HepG2 (cell line): ENCODE results near the gene YPEL4. TPM values are rescaled to one million over a fixed set of nuclear protein-coding genes. Genes with fewer than 3 reads are reported as not detected.
A peak's percentile ranks its signal among the peaks of the same experiment; 100 is the strongest.

ENCODE experiments used
- AGO1 ChIP-seq: fragments of 200-400 bp; formaldehyde crosslinking; IDR thresholded peaks from 2 replicates; pipeline ENCODE4 v1.6.1; 2017; ENCODE audit warnings: mild to moderate bottlenecking, low read depth, low read length, moderate library complexity; ENCODE audit not compliant: poor library complexity, severe bottlenecking
- CENPT ChIP-seq: sonication (generic); formaldehyde crosslinking; IDR thresholded peaks from 2 replicates; pipeline ENCODE4 v1.8.0; 2022; ENCODE audit warnings: low read depth, mild to moderate bottlenecking, moderate library complexity, missing genetic modification reagents
- FOXJ3 ChIP-seq: sonication (generic); formaldehyde crosslinking; IDR thresholded peaks from 2 replicates; pipeline ENCODE4 v1.4.0; 2020; ENCODE audit warnings: missing genetic modification reagents, mild to moderate bottlenecking, borderline replicate concordance
- GLI4 ChIP-seq: sonication (generic); formaldehyde crosslinking; IDR thresholded peaks from 2 replicates; pipeline ENCODE4 v1.5.1; 2020; ENCODE audit warnings: missing genetic modification reagents, mild to moderate bottlenecking, moderate library complexity, borderline replicate concordance
- HMGA1 ChIP-seq: sonication (generic); formaldehyde crosslinking; conservative IDR thresholded peaks from 2 replicates; pipeline ENCODE4 v1.4.0; 2020; ENCODE audit warnings: missing genetic modification reagents
- PAX8 ChIP-seq: sonication (generic); formaldehyde crosslinking; IDR thresholded peaks from 2 replicates; pipeline ENCODE4 v1.8.0; 2022; ENCODE audit warnings: mild to moderate bottlenecking, missing genetic modification reagents, borderline replicate concordance
- PHF21A ChIP-seq: sonication (generic); formaldehyde crosslinking; IDR thresholded peaks from 2 replicates; pipeline ENCODE4 v1.5.0; 2020; ENCODE audit warnings: mild to moderate bottlenecking, missing genetic modification reagents
- POLR2A ChIP-seq, 2 experiments: IDR thresholded peaks; 2 replicates each; pipeline ENCODE4 v1.6.1; 2011; ENCODE audit warnings: low read depth in 2 of 2, low read length in 2 of 2, mild to moderate bottlenecking in 1 of 2, moderate library complexity in 1 of 2; ENCODE audit not compliant: insufficient read depth in 1 of 2
- REXO4 ChIP-seq: sonication (generic); formaldehyde crosslinking; IDR thresholded peaks from 2 replicates; pipeline ENCODE4 v1.8.0; 2022; ENCODE audit warnings: missing genetic modification reagents, mild to moderate bottlenecking, borderline replicate concordance
- SP1 ChIP-seq, 2 experiments: fragments of 450-650 bp in 1 of 2; sonication (generic) in 1 of 2; formaldehyde crosslinking in 1 of 2; IDR thresholded peaks; 2 replicates each; pipeline versions ENCODE4 v1.4.0 to v1.6.1; 2016 to 2020; ENCODE audit warnings: missing genetic modification reagents in 1 of 2
- SPEN ChIP-seq: sonication (generic); formaldehyde crosslinking; IDR thresholded peaks from 2 replicates; pipeline ENCODE4 v1.5.1; 2020; ENCODE audit warnings: low read depth, mild to moderate bottlenecking, missing genetic modification reagents
- SRY ChIP-seq: sonication (generic); formaldehyde crosslinking; IDR thresholded peaks from 2 replicates; pipeline ENCODE4 v1.8.0; 2022; ENCODE audit warnings: mild to moderate bottlenecking, missing genetic modification reagents
- ZBTB3 ChIP-seq: sonication (generic); formaldehyde crosslinking; IDR thresholded peaks from 2 replicates; pipeline ENCODE4 v1.4.0; 2020; ENCODE audit warnings: low read depth, mild to moderate bottlenecking, moderate library complexity, missing genetic modification reagents, borderline replicate concordance
- ZNF326 ChIP-seq: sonication (generic); formaldehyde crosslinking; IDR thresholded peaks from 2 replicates; pipeline ENCODE4 v1.4.0; 2020; ENCODE audit warnings: missing genetic modification reagents, borderline replicate concordance
- ZNF629 ChIP-seq: sonication (generic); formaldehyde crosslinking; conservative IDR thresholded peaks from 2 replicates; pipeline ENCODE4 v1.5.0; 2020; ENCODE audit warnings: missing genetic modification reagents
- polyA plus RNA-seq, 8 experiments: library from polyadenylated mRNA; depleted of rRNA in 3 of 8; stranded (reverse) in 7 of 8; unstranded in 1 of 8; fragments of >200 nt; fragmentation: Illumina TruSeq in 4 of 8; extraction: Trizol in 4 of 8; gene quantifications; 2 replicates each; pipeline versions ENCODE4 v1.2.1 to v1.2.3, GENCODE V29; 2011 to 2016; ENCODE audit warnings: low read depth in 4 of 8, missing spikeins in 1 of 8, mixed read lengths in 1 of 8; ENCODE audit not compliant: insufficient read depth in 1 of 8
- total RNA-seq, 5 experiments: library from RNA; depleted of rRNA; stranded (reverse); fragments of >200 nt; fragmentation: Illumina TruSeq; extraction: Trizol; gene quantifications; 2 replicates each; pipeline ENCODE4 v1.2.3, GENCODE V29; 2016; ENCODE audit warnings: low read depth in 1 of 5
- TF ChIP-seq, protein P1 (sequence below): sonication (generic); formaldehyde crosslinking; IDR thresholded peaks from 2 replicates; pipeline ENCODE4 v1.4.0; 2020; ENCODE audit warnings: mild to moderate bottlenecking, missing genetic modification reagents
- TF ChIP-seq, protein P2 (sequence below): sonication (generic); formaldehyde crosslinking; IDR thresholded peaks from 2 replicates; pipeline ENCODE4 v1.9.0; 2021; ENCODE audit warnings: missing genetic modification reagents, borderline replicate concordance
- TF ChIP-seq, protein P3 (sequence below): sonication (generic); formaldehyde crosslinking; IDR thresholded peaks from 2 replicates; pipeline ENCODE4 v1.5.0; 2020; ENCODE audit warnings: missing genetic modification reagents, mild to moderate bottlenecking, borderline replicate concordance
- TF ChIP-seq, protein P4 (sequence below): sonication (generic); formaldehyde crosslinking; conservative IDR thresholded peaks from 2 replicates; pipeline ENCODE4 v1.4.0; 2020; ENCODE audit warnings: missing genetic modification reagents

Gene YPEL4
- total and polyA plus RNA-seq, 2 of the 13 experiments (the other 11 are each of a cell fraction or from before 2014, with no cell fraction given) = 0.04 TPM; not detected in 1

DNA sequence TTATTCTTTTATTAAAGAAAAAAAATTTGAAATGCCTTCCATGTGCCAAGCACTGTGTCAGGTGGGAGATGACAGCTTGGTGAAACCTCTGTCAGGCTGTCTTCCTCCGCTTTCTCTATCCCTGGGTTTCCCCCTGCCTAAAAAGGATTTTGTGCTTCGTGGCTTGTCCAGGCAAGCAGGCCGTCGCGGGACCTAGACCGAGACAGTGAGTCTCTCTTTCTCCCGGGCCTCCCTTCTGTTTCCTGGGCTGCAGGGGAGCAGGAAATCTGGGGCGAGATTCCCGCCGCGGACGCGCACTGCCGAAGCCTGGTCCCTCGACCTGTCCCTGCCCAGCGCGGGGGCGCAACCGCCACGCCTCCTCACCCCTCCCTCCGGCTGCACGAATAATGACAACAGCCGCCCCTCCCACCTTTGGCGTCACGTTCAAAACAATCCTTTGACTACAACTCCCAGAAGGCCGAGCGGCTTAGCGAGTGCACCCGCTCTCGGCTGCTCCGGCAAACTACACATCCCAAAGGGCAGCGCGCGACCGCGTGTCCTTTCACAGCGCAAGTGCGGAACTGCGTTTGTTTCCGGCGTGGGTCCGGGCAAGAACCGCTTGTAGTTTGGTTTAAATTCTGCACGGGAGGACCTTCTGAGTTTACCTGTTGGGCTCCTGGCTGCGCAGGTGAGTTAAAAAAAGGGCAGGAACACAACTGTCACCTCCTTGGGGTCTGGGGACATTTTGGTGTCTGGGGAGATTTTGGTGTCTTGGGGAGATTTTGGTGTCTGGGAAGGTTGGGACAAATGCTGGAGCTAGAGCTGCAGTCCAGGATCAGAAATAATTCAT lies 7.7 kb upstream of the YPEL4 start, which contains the start of gene CLP1 (continued):
- TF ChIP-seq ZBTB3 (CRISPR knock-in tag) (no peak), CENPT (CRISPR knock-in tag) (no peak), REXO4 (no peak), PAX8 (CRISPR knock-in tag) (no peak), GLI4 (CRISPR knock-in tag) (no peak), AGO1 (no peak), PHF21A (CRISPR knock-in tag) (peak; percentile 77; the same call in 1 of the 2 replicates), HMGA1 (CRISPR knock-in tag) (no peak), POLR2A (IDR thresholded peaks at IDR 0.05; ENCODE audit: insufficient read depth in 1 of 2, low read depth in 2 of 2, low read length in 2 of 2) (peak; percentile 71 to 91), FOXJ3 (CRISPR knock-in tag) (peak; percentile 87; the same call in 1 of the 2 replicates), SRY (CRISPR knock-in tag) (no peak; the same call in 1 of the 2 replicates), SPEN (CRISPR knock-in tag) (peak; percentile 86), SP1 (IDR thresholded peaks at IDR 0.05) (no peak), SP1 (CRISPR knock-in tag; IDR thresholded peaks at IDR 0.05) (peak; percentile 89), ZNF629 (CRISPR knock-in tag) (no peak), ZNF326 (no peak)
- TF ChIP-seq, protein P1, sequence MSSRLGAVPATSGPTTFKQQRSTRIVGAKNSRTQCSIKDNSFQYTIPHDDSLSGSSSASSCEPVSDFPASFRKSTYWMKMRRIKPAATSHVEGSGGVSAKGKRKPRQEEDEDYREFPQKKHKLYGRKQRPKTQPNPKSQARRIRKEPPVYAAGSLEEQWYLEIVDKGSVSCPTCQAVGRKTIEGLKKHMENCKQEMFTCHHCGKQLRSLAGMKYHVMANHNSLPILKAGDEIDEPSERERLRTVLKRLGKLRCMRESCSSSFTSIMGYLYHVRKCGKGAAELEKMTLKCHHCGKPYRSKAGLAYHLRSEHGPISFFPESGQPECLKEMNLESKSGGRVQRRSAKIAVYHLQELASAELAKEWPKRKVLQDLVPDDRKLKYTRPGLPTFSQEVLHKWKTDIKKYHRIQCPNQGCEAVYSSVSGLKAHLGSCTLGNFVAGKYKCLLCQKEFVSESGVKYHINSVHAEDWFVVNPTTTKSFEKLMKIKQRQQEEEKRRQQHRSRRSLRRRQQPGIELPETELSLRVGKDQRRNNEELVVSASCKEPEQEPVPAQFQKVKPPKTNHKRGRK (CRISPR knock-in tag) = no peak
- TF ChIP-seq, protein P2, sequence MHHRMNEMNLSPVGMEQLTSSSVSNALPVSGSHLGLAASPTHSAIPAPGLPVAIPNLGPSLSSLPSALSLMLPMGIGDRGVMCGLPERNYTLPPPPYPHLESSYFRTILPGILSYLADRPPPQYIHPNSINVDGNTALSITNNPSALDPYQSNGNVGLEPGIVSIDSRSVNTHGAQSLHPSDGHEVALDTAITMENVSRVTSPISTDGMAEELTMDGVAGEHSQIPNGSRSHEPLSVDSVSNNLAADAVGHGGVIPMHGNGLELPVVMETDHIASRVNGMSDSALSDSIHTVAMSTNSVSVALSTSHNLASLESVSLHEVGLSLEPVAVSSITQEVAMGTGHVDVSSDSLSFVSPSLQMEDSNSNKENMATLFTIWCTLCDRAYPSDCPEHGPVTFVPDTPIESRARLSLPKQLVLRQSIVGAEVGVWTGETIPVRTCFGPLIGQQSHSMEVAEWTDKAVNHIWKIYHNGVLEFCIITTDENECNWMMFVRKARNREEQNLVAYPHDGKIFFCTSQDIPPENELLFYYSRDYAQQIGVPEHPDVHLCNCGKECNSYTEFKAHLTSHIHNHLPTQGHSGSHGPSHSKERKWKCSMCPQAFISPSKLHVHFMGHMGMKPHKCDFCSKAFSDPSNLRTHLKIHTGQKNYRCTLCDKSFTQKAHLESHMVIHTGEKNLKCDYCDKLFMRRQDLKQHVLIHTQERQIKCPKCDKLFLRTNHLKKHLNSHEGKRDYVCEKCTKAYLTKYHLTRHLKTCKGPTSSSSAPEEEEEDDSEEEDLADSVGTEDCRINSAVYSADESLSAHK = no peak
- TF ChIP-seq, protein P3, sequence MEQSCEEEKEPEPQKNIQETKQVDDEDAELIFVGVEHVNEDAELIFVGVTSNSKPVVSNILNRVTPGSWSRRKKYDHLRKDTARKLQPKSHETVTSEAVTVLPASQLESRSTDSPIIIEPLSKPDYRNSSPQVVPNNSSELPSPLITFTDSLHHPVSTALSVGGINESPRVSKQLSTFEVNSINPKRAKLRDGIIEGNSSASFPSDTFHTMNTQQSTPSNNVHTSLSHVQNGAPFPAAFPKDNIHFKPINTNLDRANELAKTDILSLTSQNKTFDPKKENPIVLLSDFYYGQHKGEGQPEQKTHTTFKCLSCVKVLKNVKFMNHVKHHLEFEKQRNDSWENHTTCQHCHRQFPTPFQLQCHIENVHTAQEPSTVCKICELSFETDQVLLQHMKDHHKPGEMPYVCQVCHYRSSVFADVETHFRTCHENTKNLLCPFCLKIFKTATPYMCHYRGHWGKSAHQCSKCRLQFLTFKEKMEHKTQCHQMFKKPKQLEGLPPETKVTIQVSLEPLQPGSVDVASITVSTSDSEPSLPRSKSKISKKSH (CRISPR knock-in tag) = peak; percentile 67
- TF ChIP-seq, protein P4, sequence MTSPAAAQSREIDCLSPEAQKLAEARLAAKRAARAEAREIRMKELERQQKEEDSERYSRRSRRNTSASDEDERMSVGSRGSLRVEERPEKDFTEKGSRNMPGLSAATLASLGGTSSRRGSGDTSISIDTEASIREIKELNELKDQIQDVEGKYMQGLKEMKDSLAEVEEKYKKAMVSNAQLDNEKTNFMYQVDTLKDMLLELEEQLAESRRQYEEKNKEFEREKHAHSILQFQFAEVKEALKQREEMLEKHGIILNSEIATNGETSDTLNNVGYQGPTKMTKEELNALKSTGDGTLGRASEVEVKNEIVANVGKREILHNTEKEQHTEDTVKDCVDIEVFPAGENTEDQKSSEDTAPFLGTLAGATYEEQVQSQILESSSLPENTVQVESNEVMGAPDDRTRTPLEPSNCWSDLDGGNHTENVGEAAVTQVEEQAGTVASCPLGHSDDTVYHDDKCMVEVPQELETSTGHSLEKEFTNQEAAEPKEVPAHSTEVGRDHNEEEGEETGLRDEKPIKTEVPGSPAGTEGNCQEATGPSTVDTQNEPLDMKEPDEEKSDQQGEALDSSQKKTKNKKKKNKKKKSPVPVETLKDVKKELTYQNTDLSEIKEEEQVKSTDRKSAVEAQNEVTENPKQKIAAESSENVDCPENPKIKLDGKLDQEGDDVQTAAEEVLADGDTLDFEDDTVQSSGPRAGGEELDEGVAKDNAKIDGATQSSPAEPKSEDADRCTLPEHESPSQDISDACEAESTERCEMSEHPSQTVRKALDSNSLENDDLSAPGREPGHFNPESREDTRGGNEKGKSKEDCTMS (CRISPR knock-in tag) = no peak
